ENCODE data around the gene DCK. TPM values are rescaled to one million over a fixed set of nuclear protein-coding genes. Genes with fewer than 3 reads are reported as not detected.

The DCK gene
- total and polyA plus RNA-seq, 9 of the 15 experiments (the other 6 are each of a cell fraction or from before 2014, with no cell fraction given): 11.3 to 25.8 (median 19.6) TPM

DNA sequence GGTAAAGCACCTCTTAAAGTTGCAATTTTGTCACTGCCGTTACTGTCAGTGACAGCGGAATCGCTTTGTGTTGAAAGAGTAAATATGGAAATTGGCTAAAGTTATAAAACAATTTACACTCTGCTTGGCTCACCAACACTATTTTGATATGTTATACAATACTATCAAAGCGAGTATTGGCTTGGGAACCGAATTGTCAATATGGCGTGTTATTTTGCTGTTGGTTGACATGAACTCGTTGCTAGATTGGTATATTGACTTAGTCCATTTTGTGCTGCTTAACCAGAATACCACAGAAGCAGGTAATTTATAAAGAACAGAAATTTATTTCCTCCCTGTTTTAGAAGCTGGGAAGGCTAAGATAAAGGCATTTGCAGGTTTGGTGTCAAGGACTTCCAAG lies 58.6 kb downstream of the DCK start:
- TF ChIP-seq, protein P1, sequence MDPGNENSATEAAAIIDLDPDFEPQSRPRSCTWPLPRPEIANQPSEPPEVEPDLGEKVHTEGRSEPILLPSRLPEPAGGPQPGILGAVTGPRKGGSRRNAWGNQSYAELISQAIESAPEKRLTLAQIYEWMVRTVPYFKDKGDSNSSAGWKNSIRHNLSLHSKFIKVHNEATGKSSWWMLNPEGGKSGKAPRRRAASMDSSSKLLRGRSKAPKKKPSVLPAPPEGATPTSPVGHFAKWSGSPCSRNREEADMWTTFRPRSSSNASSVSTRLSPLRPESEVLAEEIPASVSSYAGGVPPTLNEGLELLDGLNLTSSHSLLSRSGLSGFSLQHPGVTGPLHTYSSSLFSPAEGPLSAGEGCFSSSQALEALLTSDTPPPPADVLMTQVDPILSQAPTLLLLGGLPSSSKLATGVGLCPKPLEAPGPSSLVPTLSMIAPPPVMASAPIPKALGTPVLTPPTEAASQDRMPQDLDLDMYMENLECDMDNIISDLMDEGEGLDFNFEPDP (CRISPR knock-in tag; IDR thresholded peaks at IDR 0.05): no peak
- TF ChIP-seq PTRF (tag; IDR thresholded peaks at IDR 0.05): no peak
- no peak for TF ChIP-seq TRIM28 (IDR thresholded peaks at IDR 0.05)
- TF ChIP-seq NFE2L1 (tag; IDR thresholded peaks at IDR 0.05; ENCODE audit: borderline replicate concordance, low read depth): no peak
- no peak for TF ChIP-seq RBM15 (IDR thresholded peaks at IDR 0.05; ENCODE audit: insufficient read depth, low read length)
- no peak for TF ChIP-seq SIN3A (IDR thresholded peaks at IDR 0.05; ENCODE audit: borderline replicate concordance in 2 of 2, control insufficient read depth in 1 of 2, low read depth in 2 of 2, low read length in 2 of 2)
- TF ChIP-seq KLF1 (tag; IDR thresholded peaks at IDR 0.05): no peak
- no peak for TF ChIP-seq FOXJ2 (tag; IDR thresholded peaks at IDR 0.05)
- TF ChIP-seq, protein P2, sequence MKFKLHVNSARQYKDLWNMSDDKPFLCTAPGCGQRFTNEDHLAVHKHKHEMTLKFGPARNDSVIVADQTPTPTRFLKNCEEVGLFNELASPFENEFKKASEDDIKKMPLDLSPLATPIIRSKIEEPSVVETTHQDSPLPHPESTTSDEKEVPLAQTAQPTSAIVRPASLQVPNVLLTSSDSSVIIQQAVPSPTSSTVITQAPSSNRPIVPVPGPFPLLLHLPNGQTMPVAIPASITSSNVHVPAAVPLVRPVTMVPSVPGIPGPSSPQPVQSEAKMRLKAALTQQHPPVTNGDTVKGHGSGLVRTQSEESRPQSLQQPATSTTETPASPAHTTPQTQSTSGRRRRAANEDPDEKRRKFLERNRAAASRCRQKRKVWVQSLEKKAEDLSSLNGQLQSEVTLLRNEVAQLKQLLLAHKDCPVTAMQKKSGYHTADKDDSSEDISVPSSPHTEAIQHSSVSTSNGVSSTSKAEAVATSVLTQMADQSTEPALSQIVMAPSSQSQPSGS (CRISPR knock-in tag; IDR thresholded peaks at IDR 0.05): no peak
- TF ChIP-seq ARNT (IDR thresholded peaks at IDR 0.05): no peak
- TF ChIP-seq NFATC3 (IDR thresholded peaks at IDR 0.05): no peak
- TF ChIP-seq ZNF589 (CRISPR knock-in tag; IDR thresholded peaks at IDR 0.05; ENCODE audit: low read depth): no peak
- no peak for TF ChIP-seq HMG20B (CRISPR knock-in tag; IDR thresholded peaks at IDR 0.05)
- no peak for TF ChIP-seq TOE1 (IDR thresholded peaks at IDR 0.05; ENCODE audit: borderline replicate concordance)
- no peak for TF ChIP-seq TOE1 (CRISPR knock-in tag; IDR thresholded peaks at IDR 0.05; ENCODE audit: borderline replicate concordance, low read depth)
- WGBS (ENCODE audit: insufficient coverage, low coverage, missing lambda C conversion rate): 32% methylated on average over 7 of the region's 7 CpGs
- Histone ChIP-seq H2AFZ (ENCODE audit: low read depth, low read length) (no peak overlapping the region), H3K27me3 (ENCODE audit: control insufficient read depth in 2 of 2, insufficient read depth in 2 of 2, low read length in 2 of 2) (no peaks in the 10 kb centered on the region), H3K4me1 (replicated peaks in 1 of 2; ENCODE audit: control insufficient read depth in 2 of 2, insufficient read depth in 2 of 2, low read length in 2 of 2) (no peaks in the 10 kb centered on the region), H3K4me2 (ENCODE audit: insufficient read depth, low read length) (no peak overlapping the region), H3K36me3 (ENCODE audit: control insufficient read depth, insufficient read depth, low read length) (no peaks in the 10 kb centered on the region), H3K4me3 (no peak overlapping the region), H3K9me3 (replicated peaks; ENCODE audit: control insufficient read depth, insufficient read depth, low read depth, low read length) (no peaks in the 10 kb centered on the region), H3K9me1 (ENCODE audit: control insufficient read depth, insufficient read depth, low read length) (no peaks in the 10 kb centered on the region), H3K27ac (ENCODE audit: extremely low read depth, low read depth, low read length) (no peak overlapping the region), H3K9ac (ENCODE audit: insufficient read depth in 1 of 2, low read depth in 2 of 2, low read length in 2 of 2) (no peak overlapping the region), H4K20me1 (replicated peaks; ENCODE audit: control insufficient read depth, insufficient read depth, low read length) (no peaks in the 10 kb centered on the region), H3K79me2 (ENCODE audit: control insufficient read depth, insufficient read depth, low read length) (no peaks in the 10 kb centered on the region)
- ATAC-seq: no peak
- ChIA-PET POLR2A (no interaction called here), CTCF (ENCODE audit: low intra/inter-chr PET ratio) (no interaction called here)
- DNase-seq (ENCODE audit: extremely low read depth in 1 of 4, low spot score in 3 of 4): no peak
- FAIRE-seq: no peak
- intact Hi-C loops (cut with micrococcal nuclease) (no loop called here), in situ Hi-C loops (cut with MboI) (no loop called here)
- no TSS peak for BruUV-seq (replicated peaks)
